HG02759 (cell line): ENCODE results near the gene PRELID2.
"Not testable (repeated sequence)": the region's sequence is repeated elsewhere in the genome, so short reads cannot be mapped to it uniquely, and the experiment has no call there.

Source experiments
- ATAC-seq: cut with Tn5 transposase; IDR thresholded peaks from one replicate; pipeline ENCODE4 v1.9.1; 2021; ENCODE audit warnings: mild to moderate bottlenecking, moderate library complexity; ENCODE audit not compliant: unreplicated experiment

The PRELID2 gene

GRCh38 chr5:145798503-145798902 is 36.6 kb downstream of the PRELID2 start:
- not testable (repeated sequence) for ATAC-seq

DNA sequence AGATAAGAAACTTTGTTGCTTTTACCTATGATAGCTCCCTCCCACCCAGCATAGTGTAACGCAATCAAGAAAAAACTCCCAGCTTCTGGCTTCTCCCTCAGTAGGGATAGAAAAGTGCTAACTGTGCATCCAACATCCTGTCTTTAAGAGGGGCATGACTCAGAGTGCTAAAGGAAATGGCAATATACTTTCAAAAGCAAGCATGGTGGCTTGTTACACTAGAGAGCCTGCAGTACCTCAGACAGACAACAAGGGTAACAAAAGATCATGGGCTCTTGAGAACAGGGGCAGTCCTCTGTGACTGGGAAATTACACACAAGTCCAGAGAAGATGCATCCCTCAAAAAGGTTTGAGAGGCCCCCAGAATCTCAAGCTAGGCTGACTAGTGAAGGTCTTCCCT is 37.8 kb downstream of the PRELID2 start:
- ATAC-seq: no peak

DNA sequence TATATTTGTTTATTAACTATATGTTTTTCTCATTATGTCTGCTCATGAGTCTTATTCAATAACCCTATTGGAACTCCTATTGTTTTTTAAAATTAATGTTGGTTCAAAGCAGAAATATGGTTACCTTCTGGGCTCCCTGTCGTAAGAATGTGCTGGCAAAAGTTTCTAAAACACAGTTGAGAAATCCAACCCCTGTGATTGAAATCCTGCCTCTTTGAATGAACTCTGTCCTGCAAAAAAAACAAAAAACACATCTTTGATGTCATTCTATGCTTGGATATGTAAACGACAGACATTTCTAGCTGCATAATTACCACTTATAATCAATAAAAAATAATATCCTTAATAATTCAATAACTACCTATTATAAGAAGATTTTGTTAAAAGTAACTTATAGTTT is 38.8 kb downstream of the PRELID2 start:
- no peak for ATAC-seq

DNA sequence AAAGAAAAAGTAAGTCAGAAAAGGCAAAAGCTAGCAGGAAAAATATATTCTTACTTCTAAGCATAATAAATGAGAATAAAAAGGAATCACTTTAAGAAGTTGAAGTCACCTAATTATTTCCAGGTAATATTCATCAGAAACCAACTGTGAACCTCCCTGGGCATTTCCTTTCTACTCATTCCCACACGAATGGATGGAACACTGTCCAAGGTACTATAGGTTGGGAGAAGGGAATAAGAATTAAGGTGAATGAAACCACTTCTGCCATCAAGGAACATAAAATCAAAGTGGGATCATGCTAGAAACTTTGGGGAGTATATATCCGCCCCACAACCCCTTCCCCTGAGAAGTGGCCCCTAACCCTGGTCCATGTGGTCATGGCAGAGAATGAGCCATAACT is 41.6 kb downstream of the PRELID2 start:
- no peak for ATAC-seq

GRCh38 chr5:145792840-145793239 is 42.3 kb downstream of the PRELID2 start:
- no peak for ATAC-seq

DNA sequence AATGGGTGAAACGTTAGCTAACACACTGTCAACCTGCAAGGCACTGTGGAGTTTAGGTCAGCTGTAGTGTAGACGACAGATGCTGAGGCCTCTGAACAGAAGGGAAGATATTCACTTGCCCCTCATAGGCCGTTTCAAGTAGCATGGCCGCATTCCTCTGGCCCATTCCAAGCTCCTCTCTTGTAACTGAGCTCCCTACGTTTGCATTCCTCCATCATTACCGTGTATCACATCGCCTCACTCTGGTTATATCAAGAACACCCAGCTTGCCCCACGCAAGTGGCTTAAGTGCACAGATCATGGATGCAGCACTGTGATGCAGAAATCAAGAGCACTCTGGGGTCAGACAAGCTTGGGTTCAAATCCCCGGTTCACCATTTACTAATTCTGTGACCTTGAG is 43.3 kb downstream of the PRELID2 start:
- ATAC-seq: no peak

GRCh38 chr5:145787996-145788395 is 47.1 kb downstream of the PRELID2 start:
- ATAC-seq: no peak

GRCh38 chr5:145787507-145787906 is 47.6 kb downstream of the PRELID2 start:
- no peak for ATAC-seq

DNA sequence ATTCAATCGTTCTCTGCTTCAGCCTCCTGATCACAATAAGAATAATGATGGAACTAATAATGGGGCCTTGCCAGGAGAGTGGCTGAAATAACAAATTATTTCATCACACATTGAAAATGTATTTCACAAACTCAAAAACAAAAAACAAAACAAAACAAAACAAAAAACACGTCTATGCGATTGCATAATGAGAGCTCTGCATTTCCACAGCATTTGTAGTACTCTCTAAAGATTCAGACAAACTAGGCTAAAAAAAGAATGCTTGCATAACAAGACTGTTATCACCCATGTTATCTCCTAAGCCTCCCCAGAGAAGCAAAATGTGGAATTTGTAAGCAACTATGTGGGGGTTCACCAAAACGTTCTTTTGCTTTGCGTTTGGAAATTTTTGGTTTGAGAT is 48.1 kb downstream of the PRELID2 start:
- no peak for ATAC-seq

GRCh38 chr5:145780982-145781381 is 54.2 kb downstream of the PRELID2 start:
- no peak for ATAC-seq

DNA sequence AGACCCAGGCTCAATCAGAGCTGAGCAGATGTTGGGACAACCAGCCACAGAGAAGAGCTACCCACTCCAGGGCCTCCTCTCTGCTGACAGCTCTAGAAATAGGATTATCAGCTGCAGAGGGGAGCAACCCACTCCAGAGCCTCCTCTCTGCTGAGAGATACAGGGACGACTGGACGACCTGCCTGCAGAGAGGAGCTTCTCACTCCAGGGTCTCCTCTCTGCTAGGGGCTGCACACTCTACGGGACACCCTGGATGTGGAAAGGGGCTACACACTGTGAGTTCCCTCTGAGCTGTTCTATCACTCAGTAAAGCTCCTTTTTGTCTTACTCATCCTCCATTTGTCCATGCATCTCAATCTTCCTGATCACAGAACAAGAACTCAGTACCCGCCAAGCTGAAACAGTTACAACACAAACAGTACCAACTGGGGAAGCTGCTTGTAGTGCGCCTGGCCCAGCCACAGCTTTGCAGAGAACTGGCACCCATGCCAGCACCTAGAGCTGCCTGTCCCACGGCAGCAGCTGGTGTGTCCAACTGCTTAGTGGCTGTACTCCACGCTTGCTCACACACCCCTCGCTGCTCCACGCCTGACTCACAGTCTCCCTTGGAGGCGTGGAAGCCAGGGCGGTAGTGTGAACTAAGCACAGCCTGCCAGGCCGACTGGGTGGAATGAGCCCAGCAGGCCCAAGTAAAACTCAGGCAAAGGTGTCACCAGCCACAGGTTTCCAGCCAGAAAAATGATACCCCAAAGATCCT is 56.8 kb downstream of the PRELID2 start:
- ATAC-seq: no peak

DNA sequence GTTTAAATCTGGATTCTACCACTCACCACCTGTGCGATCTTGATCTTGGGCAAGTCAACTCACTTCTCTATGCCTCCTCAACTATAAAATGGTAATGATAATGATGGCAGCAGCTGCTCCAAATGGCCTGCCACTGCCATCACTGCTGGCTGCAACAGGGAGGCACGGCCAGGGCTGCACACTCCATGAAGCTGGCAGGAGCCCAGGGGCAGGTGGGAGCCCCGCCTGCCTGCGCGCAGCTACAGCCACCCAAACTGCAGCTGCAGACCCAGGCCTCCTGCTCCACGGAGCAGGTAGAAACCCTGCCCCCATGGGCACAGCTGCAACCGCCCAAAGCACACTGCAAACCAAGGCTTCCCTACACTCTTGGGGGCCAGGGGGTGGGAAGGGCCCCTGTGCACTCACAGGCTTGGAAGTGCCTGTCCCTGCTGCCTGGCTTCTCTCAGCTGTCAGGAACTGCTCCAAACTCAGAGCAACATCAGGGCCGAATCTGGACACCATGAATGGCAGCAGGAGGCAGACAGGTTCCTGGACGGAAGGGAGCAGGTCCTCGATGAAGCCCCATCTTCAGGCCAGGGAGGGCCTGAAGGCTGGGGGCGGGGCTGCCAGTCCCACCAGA is 57.6 kb downstream of the PRELID2 start:
- no peak for ATAC-seq

DNA sequence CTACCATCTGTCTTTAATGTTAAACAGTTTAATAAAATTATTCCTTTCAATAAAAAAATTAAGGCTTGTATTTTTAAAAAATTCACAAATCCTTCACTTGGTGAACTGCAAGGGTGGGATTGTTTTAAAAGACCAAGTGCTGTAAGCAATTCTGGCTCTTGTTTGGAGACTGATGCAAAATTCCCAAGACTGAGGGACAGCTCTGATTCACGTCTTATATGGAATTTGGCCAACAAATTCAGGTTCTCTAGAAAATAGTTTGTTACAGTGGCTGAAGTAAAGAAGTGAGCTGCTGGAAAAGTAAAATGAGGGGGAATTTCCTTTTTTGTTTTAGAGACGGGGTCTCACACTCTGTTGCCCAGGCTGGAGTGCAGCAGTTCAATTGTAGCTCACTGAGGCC is 58.3 kb downstream of the PRELID2 start:
- no peak for ATAC-seq

- ATAC-seq: no peak
These were observed 59.2 kb downstream of the PRELID2 start for GRCh38 chr5:145775893-145776444.

DNA sequence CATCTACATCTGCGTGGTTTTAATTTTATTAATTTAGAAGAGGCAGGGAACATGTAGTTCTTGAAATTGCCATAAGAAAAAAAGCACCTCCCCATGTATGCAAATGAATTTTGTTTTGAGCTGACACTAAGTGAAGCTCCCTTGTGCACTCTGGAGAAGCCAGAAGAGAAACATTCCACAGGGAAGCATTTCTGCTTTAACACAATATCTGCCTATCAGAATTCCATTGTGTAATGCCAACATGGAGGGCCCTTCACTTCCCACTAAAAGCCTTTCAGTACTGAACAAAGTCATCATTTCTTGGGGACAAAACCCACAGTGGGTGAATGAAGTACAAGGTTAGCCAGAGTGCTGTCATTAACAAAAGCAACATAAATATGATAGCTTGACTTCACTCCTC is 59.7 kb downstream of the PRELID2 start:
- ATAC-seq: no peak

- ATAC-seq: no peak
These were observed 60.7 kb downstream of the PRELID2 start for GRCh38 chr5:145774442-145774841.

GRCh38 chr5:145772466-145772865 is 62.7 kb downstream of the PRELID2 start:
- no peak for ATAC-seq

- no peak for ATAC-seq
These were observed 66.3 kb downstream of the PRELID2 start for GRCh38 chr5:145768863-145769262.

DNA sequence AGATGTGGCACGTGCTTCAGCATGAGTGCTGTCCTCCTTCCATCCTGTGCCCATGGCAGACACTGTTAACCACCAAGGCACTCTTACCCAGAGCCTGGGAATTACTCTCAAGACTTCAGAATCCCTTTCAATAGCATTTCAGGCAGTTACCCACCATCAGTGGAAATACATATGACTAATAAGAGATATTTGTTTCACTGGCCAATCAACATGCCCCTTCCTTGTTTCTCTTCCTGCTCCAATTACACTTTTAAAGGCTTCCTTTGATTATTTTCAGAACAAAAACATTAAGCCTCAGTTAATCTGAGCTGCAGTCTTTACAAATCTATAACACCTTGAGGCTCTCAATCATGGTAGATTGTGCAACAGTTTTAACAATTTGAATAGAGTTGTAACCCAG is 70.8 kb downstream of the PRELID2 start:
- ATAC-seq: no peak

GRCh38 chr5:145762833-145763232 is 72.3 kb downstream of the PRELID2 start:
- ATAC-seq: no peak

DNA sequence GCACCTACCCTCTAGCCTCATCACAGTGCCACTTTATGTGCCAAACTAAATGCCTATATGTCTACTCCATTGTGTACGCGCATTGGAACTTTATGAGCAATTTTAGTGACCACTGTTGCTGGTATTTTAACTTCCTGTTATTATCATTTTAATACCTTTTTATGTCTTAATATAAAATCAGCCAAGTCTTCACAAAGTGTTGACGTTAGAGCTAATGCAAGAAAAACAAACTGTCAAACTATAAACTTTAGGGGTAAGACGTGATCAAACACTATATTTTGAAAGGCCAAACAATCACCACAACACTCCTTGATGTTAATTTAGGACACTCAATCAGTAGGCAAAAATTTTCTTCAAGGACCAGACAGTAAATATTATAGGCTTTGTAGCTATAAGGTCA is 73.9 kb downstream of the PRELID2 start:
- no peak for ATAC-seq

- ATAC-seq: no peak
These were observed 74.5 kb downstream of the PRELID2 start for GRCh38 chr5:145760660-145761059.
